IPS DF 6.9 (cell line): ENCODE results near the gene UTP25.

ENCODE experiments used
- DNase-seq: peaks from one replicate; pipeline ENCODE4 v3.0.0-alpha.2; 2013; ENCODE audit warnings: low read depth, low spot score
- H3K27ac ChIP-seq: one replicate; pipeline ENCODE4 v1.5.1; 2013; ENCODE audit warnings: low read length, control low read depth
- H3K27me3 ChIP-seq: 2 replicates; pipeline ENCODE4 v1.6.1; 2013; ENCODE audit warnings: mild to moderate bottlenecking, low read length; ENCODE audit not compliant: control insufficient read depth, insufficient read depth
- H3K36me3 ChIP-seq: 2 replicates; pipeline ENCODE4 v1.6.1; 2013; ENCODE audit warnings: low read length; ENCODE audit not compliant: control insufficient read depth, insufficient read depth
- H3K4me1 ChIP-seq: 2 replicates; pipeline ENCODE4 v1.6.1; 2013; ENCODE audit warnings: low read length; ENCODE audit not compliant: control insufficient read depth, insufficient read depth
- H3K4me3 ChIP-seq: 2 replicates; pipeline ENCODE4 v1.5.1; 2013; ENCODE audit warnings: mild to moderate bottlenecking, low read length
- H3K9me3 ChIP-seq: 2 replicates; pipeline ENCODE4 v1.6.1; 2013; ENCODE audit warnings: low read length, inconsistent platforms; ENCODE audit not compliant: control insufficient read depth, insufficient read depth
- WGBS: extraction: QIAGEN DNeasy Blood & Tissue Kit; methylation state at CpG from one replicate; pipeline ENCODE4 v1.1.7; 2013; ENCODE audit warnings: mixed read lengths, missing lambda C conversion rate; ENCODE audit not compliant: insufficient read length, insufficient coverage; 5-methylcytosine and 5-hydroxymethylcytosine counted together

Gene UTP25

DNA sequence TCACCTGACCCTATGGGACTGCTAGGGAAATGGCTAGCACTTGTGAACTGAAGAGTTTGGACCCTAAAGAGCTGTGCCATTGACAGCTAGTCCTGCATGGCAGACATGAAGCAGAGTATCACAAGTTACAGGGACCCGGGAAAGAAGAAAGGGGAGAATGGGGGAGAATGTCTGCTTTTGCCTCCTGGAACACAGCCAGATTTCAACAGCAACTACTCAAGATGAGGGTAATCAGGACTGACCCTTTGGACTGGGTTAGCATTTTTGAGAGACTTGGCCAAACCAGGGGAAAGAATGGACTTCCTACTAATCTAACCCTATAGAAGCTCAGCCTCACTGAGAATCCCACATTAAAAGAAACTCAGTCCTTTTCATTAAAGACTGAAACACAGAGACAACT lies 8.7 kb upstream of the UTP25 start:
- no CpG with 5 or more reads among the region's 1 CpG for WGBS
- Histone ChIP-seq H3K27ac (no peak overlapping the region), H3K27me3 (no peaks in the 10 kb centered on the region), H3K9me3 (no peaks in the 10 kb centered on the region), H3K36me3 (no peaks in the 10 kb centered on the region), H3K4me3 (no peak overlapping the region), H3K4me1 (no peaks in the 10 kb centered on the region)
- no peak for DNase-seq

GRCh38 chr1:209820986-209821385 lies 6.8 kb upstream of the UTP25 start:
- Histone ChIP-seq H3K4me3 (no peak overlapping the region), H3K9me3 (no peaks in the 10 kb centered on the region), H3K27me3 (no peaks in the 10 kb centered on the region), H3K4me1 (no peaks in the 10 kb centered on the region), H3K36me3 (no peaks in the 10 kb centered on the region), H3K27ac (no peak overlapping the region)
- DNase-seq = no peak
- no CpG with 5 or more reads among the region's 4 CpGs for WGBS

DNA sequence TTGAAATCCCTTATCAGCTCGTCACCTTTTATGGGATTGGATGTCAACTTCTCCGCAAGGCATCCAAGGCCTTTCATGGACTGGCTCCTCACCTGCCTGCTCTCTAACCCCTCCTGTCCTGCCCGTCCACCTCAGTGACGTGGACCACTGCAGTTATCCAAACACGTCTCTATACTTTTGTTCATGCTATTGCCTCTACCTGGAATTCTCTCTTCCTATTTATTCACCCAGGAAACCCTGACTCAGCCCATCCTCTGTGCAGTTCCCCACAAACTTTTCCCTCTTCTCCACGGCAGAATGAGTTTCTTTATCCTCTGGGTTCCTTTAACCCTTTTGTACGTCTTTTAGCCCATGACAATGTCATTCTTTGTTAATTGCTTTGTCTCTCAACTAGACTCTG lies 5.1 kb upstream of the UTP25 start:
- Histone ChIP-seq H3K4me1 (no peaks in the 10 kb centered on the region), H3K27ac (no peak overlapping the region), H3K9me3 (no peaks in the 10 kb centered on the region), H3K27me3 (no peaks in the 10 kb centered on the region), H3K4me3 (no peak overlapping the region), H3K36me3 (no peaks in the 10 kb centered on the region)
- no peak for DNase-seq
- WGBS = no CpG with 5 or more reads among the region's 7 CpGs

DNA sequence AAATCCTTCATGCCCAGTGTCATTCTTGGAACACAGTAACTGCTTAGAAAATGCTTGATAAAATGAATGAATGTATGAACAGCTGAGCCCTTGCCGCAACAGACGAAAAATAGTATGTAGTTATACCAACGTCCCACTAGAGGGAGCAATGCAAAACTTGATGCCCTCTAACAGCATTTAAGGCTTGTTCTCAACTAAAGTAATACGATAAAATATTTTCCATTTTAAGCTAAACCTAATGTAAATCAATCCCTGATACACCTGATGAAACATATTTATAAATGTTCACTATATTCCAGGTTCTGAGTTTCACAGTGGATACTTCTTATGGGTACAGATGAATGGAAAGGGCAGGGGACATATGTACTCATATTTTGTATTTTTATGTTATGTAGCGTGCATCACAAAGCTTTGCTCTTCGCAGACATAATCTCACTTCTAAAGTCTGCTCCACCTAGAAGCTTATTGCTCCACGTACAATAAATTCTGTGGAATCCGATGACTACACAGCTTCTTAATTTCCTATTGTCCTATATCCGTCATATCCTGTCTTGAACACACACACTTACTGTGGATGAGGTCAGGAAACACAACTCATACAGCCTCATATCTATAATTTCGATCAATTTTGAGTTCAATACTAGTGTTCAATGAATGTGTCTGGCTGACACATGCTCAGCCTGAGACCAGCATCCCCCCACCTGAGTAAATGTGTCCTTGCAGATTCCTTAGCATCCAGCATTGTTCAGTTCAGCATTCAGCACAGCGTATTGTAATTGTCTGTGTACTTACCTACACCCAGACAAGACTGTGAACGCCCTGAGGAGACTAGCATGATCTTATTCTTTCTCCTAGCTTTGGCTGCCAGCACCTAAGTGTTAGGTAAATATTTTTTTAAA lies 4.4 kb upstream of the UTP25 start:
- H3K27ac ChIP-seq = no peak overlapping the region
- no peak overlapping the region for H3K4me3 ChIP-seq
- no peaks in the 10 kb centered on the region for H3K27me3 ChIP-seq
- no peak for DNase-seq
- no peaks in the 10 kb centered on the region for H3K9me3 ChIP-seq
- H3K36me3 ChIP-seq = no peaks in the 10 kb centered on the region
- no CpG with 5 or more reads among the region's 12 CpGs for whole genome bisulfite sequencing
- no peaks in the 10 kb centered on the region for H3K4me1 ChIP-seq

- H3K27ac ChIP-seq = no peak overlapping the region
- no peaks in the 10 kb centered on the region for H3K9me3 ChIP-seq
- no peaks in the 10 kb centered on the region for H3K27me3 ChIP-seq
- H3K4me3 ChIP-seq = no peak overlapping the region
- no peak for DNase-seq
- WGBS = no CpG with 5 or more reads among the region's 11 CpGs
- no peaks in the 10 kb centered on the region for H3K4me1 ChIP-seq
- no peaks in the 10 kb centered on the region for H3K36me3 ChIP-seq
These were observed 2.0 kb upstream of the UTP25 start for GRCh38 chr1:209825591-209826434.

- Histone ChIP-seq H3K36me3 (no peaks in the 10 kb centered on the region; the same call in 1 of the 2 replicates), H3K4me1 (no peaks in the 10 kb centered on the region), H3K9me3 (no peaks in the 10 kb centered on the region), H3K27ac (no peak overlapping the region), H3K27me3 (no peaks in the 10 kb centered on the region), H3K4me3 (no peak overlapping the region)
- WGBS = no CpG with 5 or more reads among the region's 2 CpGs
- DNase-seq = no peak
These were observed 1.9 kb downstream of the UTP25 start for GRCh38 chr1:209829716-209830115.

DNA sequence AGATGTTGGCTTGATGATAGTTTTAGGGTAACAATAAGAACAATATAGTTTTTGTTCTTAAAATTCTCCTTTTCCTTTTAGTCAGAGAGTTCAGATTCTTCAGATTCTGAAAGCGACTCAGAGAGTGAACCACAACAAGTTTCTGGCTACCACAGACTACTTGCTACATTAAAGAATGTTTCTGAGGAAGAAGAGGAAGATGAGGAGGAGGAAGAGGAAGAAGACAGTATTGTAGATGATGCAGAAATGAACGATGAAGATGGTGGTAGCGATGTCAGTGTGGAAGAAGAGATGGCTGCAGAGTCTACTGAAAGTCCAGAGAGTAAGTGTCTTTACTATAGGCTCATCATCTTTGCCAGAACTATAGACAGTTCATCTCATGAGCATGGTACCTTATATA lies 3.0 kb downstream of the UTP25 start:
- no peaks in the 10 kb centered on the region; the same call in 1 of the 2 replicates for H3K36me3 ChIP-seq
- H3K9me3 ChIP-seq = no peaks in the 10 kb centered on the region
- no peak overlapping the region for H3K4me3 ChIP-seq
- H3K27me3 ChIP-seq = no peaks in the 10 kb centered on the region
- no peak for DNase-seq
- WGBS = 100% methylated on average over 2 of the region's 3 CpGs
- H3K4me1 ChIP-seq = no peaks in the 10 kb centered on the region
- H3K27ac ChIP-seq = no peak overlapping the region

DNA sequence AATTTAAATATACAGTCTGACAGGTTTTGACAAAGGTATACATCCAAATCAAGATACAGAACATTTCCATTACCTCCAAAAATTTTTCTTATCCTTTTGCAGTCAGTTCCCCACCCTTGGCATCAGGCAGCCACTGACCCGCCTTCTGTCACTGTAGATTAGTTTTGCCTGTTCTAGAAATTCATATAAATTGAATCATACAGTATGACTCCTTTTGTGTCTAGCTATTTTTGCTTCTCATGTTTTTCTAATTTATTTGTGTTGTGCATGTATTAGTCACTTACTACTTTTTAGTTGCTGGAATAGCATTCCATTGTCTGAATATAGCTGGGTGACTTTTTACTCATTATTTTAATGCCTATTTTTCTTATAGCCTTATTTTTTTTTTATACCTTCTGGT lies 3.8 kb downstream of the UTP25 start:
- Histone ChIP-seq H3K27me3 (no peaks in the 10 kb centered on the region), H3K9me3 (no peaks in the 10 kb centered on the region), H3K4me1 (no peaks in the 10 kb centered on the region), H3K4me3 (no peak overlapping the region), H3K36me3 (no peaks in the 10 kb centered on the region; the same call in 1 of the 2 replicates), H3K27ac (no peak overlapping the region)
- no CpG with 5 or more reads among the region's 1 CpG for WGBS
- no peak for DNase-seq

DNA sequence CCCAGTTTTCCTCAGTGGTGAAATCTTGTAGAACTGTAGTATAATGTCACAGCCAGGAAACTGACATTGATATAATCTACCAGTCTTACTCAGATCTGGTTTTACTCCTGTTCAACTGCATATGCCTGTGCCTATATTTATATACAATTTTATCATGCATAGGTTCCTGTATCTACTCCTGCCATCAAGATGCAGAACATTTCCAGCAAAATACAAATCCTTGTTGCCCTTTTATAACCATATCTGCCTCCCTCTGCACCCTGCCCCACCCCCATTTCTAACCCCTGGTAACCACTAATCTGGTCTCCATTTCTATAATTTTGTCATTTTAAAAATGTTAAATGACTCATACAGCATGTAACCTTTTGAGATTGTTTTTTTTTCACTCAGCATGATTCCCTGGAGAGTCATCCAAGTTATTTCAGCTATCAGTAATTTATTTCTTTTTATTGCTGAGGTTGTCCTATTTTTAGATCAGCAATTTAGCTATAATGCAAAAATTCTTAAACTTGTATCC lies 8.1 kb downstream of the UTP25 start:
- peaks cover 4% of the 10 kb centered on the region; the same call in 1 of the 2 replicates for H3K36me3 ChIP-seq
- no peak for DNase-seq
- no peak overlapping the region for H3K4me3 ChIP-seq
- H3K27ac ChIP-seq = no peak overlapping the region
- no peaks in the 10 kb centered on the region for H3K27me3 ChIP-seq
- H3K9me3 ChIP-seq = no peaks in the 10 kb centered on the region
- no peaks in the 10 kb centered on the region for H3K4me1 ChIP-seq

GRCh38 chr1:209837671-209838070 lies 9.9 kb downstream of the UTP25 start:
- WGBS = no CpG with 5 or more reads among the region's 7 CpGs
- DNase-seq = no peak
- no peaks in the 10 kb centered on the region for H3K9me3 ChIP-seq
- H3K36me3 ChIP-seq = peaks cover 10% of the 10 kb centered on the region; the same call in 1 of the 2 replicates
- H3K4me3 ChIP-seq = no peak overlapping the region
- no peak overlapping the region for H3K27ac ChIP-seq
- no peaks in the 10 kb centered on the region for H3K4me1 ChIP-seq
- H3K27me3 ChIP-seq = no peaks in the 10 kb centered on the region
